ENCODE measurements around the gene AKR1C3.

GRCh38 chr10:5046410-5046809 lies 47.8 kb upstream of the AKR1C3 start:
- TF ChIP-seq CTCF (IDR thresholded peaks at IDR 0.05) (no peak), POLR2A (IDR thresholded peaks at IDR 0.05) (no peak)
